NCI-H510A (cell line): ENCODE measurements around the gene IL1R1.

Experiments
- DNase-seq: peaks from one replicate; lab custom pipeline; 2025; lab: John Stamatoyannopoulos, UW

The IL1R1 gene

GRCh38 chr2:102171946-102172345 is 29.4 kb downstream of the IL1R1 start:
- DNase-seq, result no peak

- no peak for DNase-seq
Measured at GRCh38 chr2:102172745-102173144, 30.2 kb downstream of the IL1R1 start.

- DNase-seq, result no peak
Measured at GRCh38 chr2:102176172-102176571, 33.6 kb downstream of the IL1R1 start.

- DNase-seq, result no peak
Measured at GRCh38 chr2:102177814-102178478, 35.4 kb downstream of the IL1R1 start.

GRCh38 chr2:102179061-102179460 is 36.5 kb downstream of the IL1R1 start:
- DNase-seq, result no peak

- no peak for DNase-seq
Measured at GRCh38 chr2:102179788-102180686, 37.5 kb downstream of the IL1R1 start.

GRCh38 chr2:102180687-102180999 is 38.1 kb downstream of the IL1R1 start:
- DNase-seq, result no peak

- no peak for DNase-seq
Measured at GRCh38 chr2:102181376-102181775, 38.8 kb downstream of the IL1R1 start.

GRCh38 chr2:102181919-102182635 is 39.5 kb downstream of the IL1R1 start:
- no peak for DNase-seq

- no peak for DNase-seq
Measured at GRCh38 chr2:102184018-102184417, 41.5 kb downstream of the IL1R1 start.

- DNase-seq, result no peak
Measured at GRCh38 chr2:102184568-102184967, 42.0 kb downstream of the IL1R1 start.

GRCh38 chr2:102185347-102185746 is 42.8 kb downstream of the IL1R1 start:
- DNase-seq, result no peak

GRCh38 chr2:102186791-102187495 is 44.4 kb downstream of the IL1R1 start, which contains the start of gene IL1RL2:
TSS of gene IL1RL2 (plus strand) at chr2:102187023. CDS start at chr2:102187868, 845 bp downstream.
- no peak for DNase-seq

- no peak for DNase-seq
Measured at GRCh38 chr2:102187496-102188150, 45.1 kb downstream of the IL1R1 start.

GRCh38 chr2:102190430-102191107 is 48.0 kb downstream of the IL1R1 start:
- DNase-seq, result no peak

GRCh38 chr2:102191501-102191900 is 49.0 kb downstream of the IL1R1 start:
- DNase-seq, result no peak

GRCh38 chr2:102193074-102193473 is 50.5 kb downstream of the IL1R1 start:
- no peak for DNase-seq

- no peak for DNase-seq
Measured at GRCh38 chr2:102194609-102195268, 52.2 kb downstream of the IL1R1 start.

GRCh38 chr2:102197389-102198137 is 55.0 kb downstream of the IL1R1 start:
- DNase-seq, result no peak

- DNase-seq, result no peak
Measured at GRCh38 chr2:102200539-102200938, 58.0 kb downstream of the IL1R1 start.
